Natural killer cell treated with Interleukin-12 subunit alpha and Interleukin-12 subunit beta and Interleukin-15 and Interleukin-18, amount 100 ng/mL, for 72 hours (primary cell): ENCODE data around the gene HNRNPC. TPM values are rescaled to one million over a fixed set of nuclear protein-coding genes. Genes with fewer than 3 reads are reported as not detected.
A peak's percentile ranks its signal among the peaks of the same experiment; 100 is the strongest.
"Not testable (repeated sequence)": the region's sequence is repeated elsewhere in the genome, so short reads cannot be mapped to it uniquely, and the experiment has no call there.

Experiments
- ATAC-seq, 2 donors: fragments of 150-1000 bp; cut with Tn5 transposase in 1 of 2; sonication (Bioruptor Pico), chemical (Tn5 transposase) in 1 of 2; 2 replicates each; pipeline ENCODE4 v1.10.0; 2021
- DNase-seq: peaks from one replicate; pipeline ENCODE4 v3.0.0; 2022; ENCODE audit warnings: low spot score
- H3K27ac Mint-ChIP-seq, 2 donors: 1 replicate in 1 of 2; 2 replicates in 1 of 2; pipeline ENCODE4 v1.8.0; 2022; ENCODE audit warnings: mixed read lengths in 2 of 2, mild to moderate bottlenecking in 1 of 2, moderate library complexity in 1 of 2
- H3K27me3 Mint-ChIP-seq, 2 donors: 1 replicate in 1 of 2; 2 replicates in 1 of 2; pipeline ENCODE4 v1.8.0; 2022; ENCODE audit warnings: mixed read lengths in 2 of 2
- H3K36me3 Mint-ChIP-seq: one replicate; pipeline ENCODE4 v1.8.0; 2022; ENCODE audit warnings: mixed read lengths
- H3K4me1 Mint-ChIP-seq, 2 donors: 1 replicate in 1 of 2; 2 replicates in 1 of 2; pipeline ENCODE4 v1.8.0; 2022; ENCODE audit warnings: low read depth in 2 of 2, mixed read lengths in 2 of 2, mild to moderate bottlenecking in 1 of 2
- H3K4me3 Mint-ChIP-seq: one replicate; pipeline ENCODE4 v1.8.0; 2022; ENCODE audit warnings: mixed read lengths
- H3K9me3 Mint-ChIP-seq: 2 replicates; pipeline ENCODE4 v1.8.0; 2022; ENCODE audit warnings: mixed read lengths
- total RNA-seq, 2 donors: library from RNA; stranded (reverse); gene quantifications; one replicate each; pipeline ENCODE4 v1.2.3, GENCODE V29; 2022

The HNRNPC gene
- total RNA-seq, 2 donors from 2014 or later: 834 to 917 TPM

- no peak overlapping the region for H3K4me3 Mint-ChIP-seq
- DNase-seq: no peak
- no peaks in the 10 kb centered on the region for H3K4me1 Mint-ChIP-seq
- no peaks in the 10 kb centered on the region for H3K36me3 Mint-ChIP-seq
- no peaks in the 10 kb centered on the region for H3K9me3 Mint-ChIP-seq
- peaks cover 7% of the 10 kb centered on the region in 2 donors for H3K27me3 Mint-ChIP-seq
- no peak overlapping the region for H3K27ac Mint-ChIP-seq
- ATAC-seq: no peak
These were observed 29.1 kb upstream of the HNRNPC start for GRCh38 chr14:21298358-21298757.

DNA sequence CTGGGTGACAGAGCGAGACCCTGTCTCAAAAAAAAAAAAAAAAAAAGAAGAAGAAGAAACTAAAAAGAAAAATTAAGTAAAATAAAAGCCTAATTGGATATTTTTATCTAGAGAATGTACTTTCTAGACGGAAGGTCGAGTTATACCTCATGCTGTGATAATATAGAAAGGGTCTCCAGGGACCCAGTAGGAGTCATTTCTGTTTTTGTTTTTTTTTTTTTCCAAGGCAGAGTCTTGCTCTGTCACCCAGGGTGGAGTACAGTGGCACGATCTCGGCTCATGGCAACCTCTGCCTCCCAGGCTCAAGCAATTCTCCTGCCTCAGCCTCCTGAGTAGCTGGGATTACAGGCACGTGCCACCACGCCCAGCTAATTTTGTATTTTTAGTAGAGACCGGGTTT lies 24.8 kb upstream of the HNRNPC start:
- not testable (repeated sequence) for ATAC-seq, H3K4me1 Mint-ChIP-seq, H3K4me3 Mint-ChIP-seq, H3K9me3 Mint-ChIP-seq, H3K36me3 Mint-ChIP-seq, H3K27me3 Mint-ChIP-seq, DNase-seq, H3K27ac Mint-ChIP-seq

GRCh38 chr14:21287168-21287567 lies 17.9 kb upstream of the HNRNPC start:
- H3K27ac Mint-ChIP-seq: peak overlapping the region in 1 of 2 donors; percentile 4
- H3K4me1 Mint-ChIP-seq: peaks cover 0 to 7% of the 10 kb centered on the region in 2 donors
- DNase-seq (no peak), ATAC-seq (no peak)
- H3K4me3 Mint-ChIP-seq: no peak overlapping the region
- H3K36me3 Mint-ChIP-seq: no peaks in the 10 kb centered on the region
- no peaks in the 10 kb centered on the region for H3K9me3 Mint-ChIP-seq
- peaks cover 0 to 9% of the 10 kb centered on the region in 2 donors for H3K27me3 Mint-ChIP-seq

- not testable (repeated sequence) for H3K4me3 Mint-ChIP-seq, DNase-seq
These were observed 17.3 kb upstream of the HNRNPC start for GRCh38 chr14:21286516-21286915.

GRCh38 chr14:21281917-21282316 lies 12.7 kb upstream of the HNRNPC start:
- not testable (repeated sequence) for H3K9me3 Mint-ChIP-seq, DNase-seq, H3K4me1 Mint-ChIP-seq, H3K4me3 Mint-ChIP-seq, H3K27me3 Mint-ChIP-seq, ATAC-seq, H3K36me3 Mint-ChIP-seq, H3K27ac Mint-ChIP-seq

More at GRCh38 chr14:21286516-21286915, 17.3 kb upstream of the HNRNPC start:
- not testable (repeated sequence) for H3K9me3 Mint-ChIP-seq, H3K4me1 Mint-ChIP-seq, ATAC-seq, H3K27me3 Mint-ChIP-seq, H3K36me3 Mint-ChIP-seq
- H3K27ac Mint-ChIP-seq: peak overlapping the region in 1 of 2 donors; percentile 4

DNA sequence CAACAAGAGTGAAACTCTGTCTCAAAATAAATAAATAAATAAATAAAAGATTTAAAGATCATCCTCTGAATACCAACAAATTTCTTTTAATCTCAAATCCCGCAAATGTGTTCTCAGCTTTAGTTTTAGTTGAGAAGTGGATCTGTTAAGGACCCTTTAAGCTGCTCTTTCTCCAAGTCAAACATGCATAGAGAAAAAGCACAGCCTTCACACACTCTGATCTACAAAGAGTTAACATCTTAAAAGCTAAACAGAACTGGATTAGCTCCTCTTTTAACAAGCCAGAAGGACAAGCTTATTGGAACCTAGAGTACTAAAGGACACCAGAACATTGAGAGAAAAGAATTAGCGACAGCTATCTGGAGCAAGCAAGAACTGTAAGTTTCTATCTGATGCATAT lies 10.5 kb upstream of the HNRNPC start, which contains the start of gene RPGRIP1:
Gene RPGRIP1 (plus strand): TSS at position 301 of the 400 bp plus-strand sequence. CDS start 7,894 bp downstream, outside the sequence.
- DNase-seq: no peak
- ATAC-seq: no peak
- Mint-ChIP-seq H3K4me3 (no peak within 1 kb of the TSS), H3K9me3 (no peaks in the 10 kb centered on the region), H3K4me1 (peaks cover 0 to 3% of the 10 kb centered on the region in 2 donors), H3K27ac (no peak within 1 kb of the TSS), H3K36me3 (no peaks in the 10 kb centered on the region), H3K27me3 (peaks cover 0 to 1% of the 10 kb centered on the region in 2 donors)

DNA sequence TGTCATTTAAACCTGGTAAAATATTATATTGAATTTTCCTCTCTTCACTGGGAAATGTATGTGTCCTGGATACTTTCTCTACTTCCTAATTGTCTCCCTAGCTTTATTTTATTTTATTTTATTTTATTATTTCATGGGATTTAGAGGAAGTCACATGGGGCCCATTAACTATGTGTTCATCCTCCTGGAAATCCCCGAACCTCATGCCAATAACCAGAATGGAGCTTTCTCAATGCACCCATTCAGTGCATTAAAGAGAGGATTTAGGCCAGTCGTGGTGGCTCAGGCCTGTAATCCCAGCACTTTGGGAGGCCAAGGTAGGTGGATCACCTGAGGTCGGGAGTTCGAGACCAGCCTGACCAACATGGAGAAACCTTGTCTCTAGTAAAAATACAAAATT lies 9.4 kb upstream of the HNRNPC start:
- Mint-ChIP-seq H3K27ac (no peak overlapping the region), H3K36me3 (no peaks in the 10 kb centered on the region), H3K4me3 (no peak overlapping the region), H3K27me3 (no peaks in the 10 kb centered on the region), H3K4me1 (peaks cover 0 to 3% of the 10 kb centered on the region in 2 donors), H3K9me3 (no peaks in the 10 kb centered on the region)
- ATAC-seq (no peak), DNase-seq (no peak)

DNA sequence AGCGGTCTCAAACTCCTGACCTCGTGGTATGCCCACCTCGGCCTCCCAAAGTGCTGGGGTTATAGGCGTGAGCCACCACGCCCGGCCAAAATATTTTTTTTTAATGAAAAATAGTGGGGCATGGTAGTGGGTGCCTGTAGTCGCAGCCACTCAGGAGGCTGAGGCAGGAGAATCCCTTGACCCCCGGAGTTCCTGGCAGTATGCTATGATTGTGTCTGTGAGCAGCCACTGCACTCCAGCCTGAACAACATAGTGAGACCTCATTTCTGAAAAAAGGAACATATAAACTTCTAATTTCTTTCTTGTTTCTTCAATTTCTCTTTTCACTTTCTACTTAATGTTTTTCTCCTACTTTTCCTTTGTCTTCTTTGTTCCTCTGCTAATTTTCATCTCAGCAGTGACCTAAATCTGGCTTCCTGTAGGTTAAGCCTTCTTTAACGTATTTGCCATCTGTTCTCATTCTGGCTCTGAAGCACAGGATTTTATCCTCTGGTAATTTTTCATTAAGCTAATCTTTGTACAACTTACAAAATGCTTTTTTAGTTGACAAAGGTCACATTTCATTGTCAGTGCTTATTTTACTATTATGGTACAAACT lies 6.1 kb upstream of the HNRNPC start:
- H3K27me3 Mint-ChIP-seq: no peaks in the 10 kb centered on the region
- ATAC-seq: no peak
- H3K9me3 Mint-ChIP-seq: no peaks in the 10 kb centered on the region
- no peak for DNase-seq
- no peaks in the 10 kb centered on the region for H3K36me3 Mint-ChIP-seq
- H3K4me3 Mint-ChIP-seq: no peak overlapping the region
- no peak overlapping the region for H3K27ac Mint-ChIP-seq
- peaks cover 0 to 3% of the 10 kb centered on the region in 2 donors for H3K4me1 Mint-ChIP-seq

- not testable (repeated sequence) for H3K27ac Mint-ChIP-seq, DNase-seq, H3K9me3 Mint-ChIP-seq
These were observed 3.4 kb upstream of the HNRNPC start for GRCh38 chr14:21272661-21273060.

DNA sequence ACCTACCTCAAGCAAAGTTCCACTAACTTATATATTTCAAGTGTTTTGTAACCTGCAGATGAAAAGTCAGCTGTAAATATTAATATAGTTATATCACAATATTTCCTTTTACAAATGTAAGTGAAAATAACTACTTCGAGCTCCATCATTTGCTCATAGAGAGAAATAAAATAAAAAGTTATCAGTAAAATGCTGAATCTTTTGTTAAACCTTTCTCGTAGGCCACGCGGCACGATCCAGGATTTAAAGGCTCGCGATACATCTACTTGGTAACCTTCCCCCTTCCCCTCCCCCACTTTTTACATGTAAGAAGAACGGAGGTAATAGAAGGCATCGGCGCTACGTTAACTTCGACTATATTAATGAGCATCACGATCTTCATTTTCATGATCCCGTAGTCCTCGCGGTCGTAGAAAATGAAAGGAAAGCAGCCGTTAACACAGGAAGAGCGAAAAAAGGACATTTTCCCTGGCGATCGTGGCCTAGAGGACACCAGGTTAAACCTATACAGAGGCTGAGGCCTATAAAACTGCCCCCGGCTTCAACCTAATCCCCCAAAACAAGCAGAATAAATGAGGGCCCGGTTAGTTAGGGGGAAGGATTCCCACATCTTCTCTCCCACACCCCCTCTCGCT lies 508 bp downstream of the HNRNPC start:
- ATAC-seq (no peak), DNase-seq (no peak)
- peak overlapping the region; percentile 93 for H3K4me3 Mint-ChIP-seq
- no peaks in the 10 kb centered on the region for H3K27me3 Mint-ChIP-seq
- H3K36me3 Mint-ChIP-seq: peaks cover 52% of the 10 kb centered on the region
- H3K27ac Mint-ChIP-seq: peak overlapping the region; percentile 97 to 100
- peaks cover 35 to 46% of the 10 kb centered on the region in 2 donors for H3K4me1 Mint-ChIP-seq
- H3K9me3 Mint-ChIP-seq: no peaks in the 10 kb centered on the region

More at GRCh38 chr14:21272661-21273060, 3.4 kb upstream of the HNRNPC start:
- Mint-ChIP-seq H3K36me3 (peaks cover 19% of the 10 kb centered on the region), H3K4me1 (peaks cover 11 to 14% of the 10 kb centered on the region in 2 donors)
- not testable (repeated sequence) for ATAC-seq, H3K27me3 Mint-ChIP-seq, H3K4me3 Mint-ChIP-seq

DNA sequence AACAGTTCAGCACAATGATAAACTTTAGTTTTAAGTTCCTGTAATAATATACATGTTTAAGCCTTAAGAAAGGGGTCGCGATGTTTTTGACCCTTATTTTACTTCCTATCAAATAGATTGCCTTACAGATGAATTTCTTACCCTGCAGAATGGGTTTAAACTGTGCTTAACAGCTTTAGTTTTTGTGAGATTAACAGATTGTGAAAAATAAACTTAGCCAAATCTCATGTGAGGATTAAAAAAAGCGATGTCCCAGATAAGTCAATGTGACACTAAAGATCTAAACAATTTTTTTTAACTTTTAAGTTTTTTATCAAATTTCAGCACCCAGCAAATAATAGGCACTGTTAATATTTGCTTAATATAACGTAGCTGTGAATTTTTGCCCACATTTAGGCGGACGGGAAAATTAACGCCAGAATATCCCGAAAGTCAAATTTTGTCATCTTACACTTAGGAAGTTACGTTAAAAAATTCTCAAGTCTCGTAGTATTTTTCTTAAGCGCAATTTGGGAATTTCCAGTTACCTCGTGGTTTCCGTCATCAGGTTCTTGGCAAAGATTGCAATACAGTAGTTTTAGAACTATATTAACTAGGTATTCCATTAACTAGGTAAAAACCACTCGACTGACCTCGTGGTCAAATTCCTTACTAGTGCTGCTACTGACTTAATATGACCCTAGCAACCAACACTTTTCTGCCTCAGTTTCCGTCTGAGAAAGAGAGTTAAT lies 1.2 kb downstream of the HNRNPC start:
- Mint-ChIP-seq H3K4me1 (peaks cover 40 to 52% of the 10 kb centered on the region in 2 donors), H3K27ac (peak overlapping the region; percentile 97 to 100), H3K4me3 (peak overlapping the region; percentile 93), H3K27me3 (no peaks in the 10 kb centered on the region), H3K9me3 (no peaks in the 10 kb centered on the region), H3K36me3 (peaks cover 52% of the 10 kb centered on the region)
- DNase-seq (peak; percentile 70), ATAC-seq (no peak)

DNA sequence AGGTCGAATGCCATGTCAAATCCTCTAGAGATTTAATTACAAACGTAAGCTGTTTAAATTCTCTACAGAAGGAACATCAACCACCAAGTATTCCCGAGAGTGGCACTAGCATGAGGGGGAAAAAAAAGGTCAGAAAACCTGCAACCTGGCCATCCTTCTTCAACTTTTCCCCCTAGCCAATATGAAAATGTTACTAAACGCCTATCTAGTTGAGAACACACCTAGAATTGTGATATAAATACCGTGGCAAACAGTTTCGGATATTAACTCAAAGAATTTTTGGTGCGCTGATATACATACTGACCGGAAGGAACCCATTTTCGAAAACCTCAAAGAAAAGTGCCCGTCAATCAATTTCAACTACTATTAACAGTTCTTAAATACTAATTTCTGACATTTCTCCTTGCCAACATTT lies 1.8 kb downstream of the HNRNPC start:
- no peak for DNase-seq

GRCh38 chr14:21264025-21264801 lies 5.0 kb downstream of the HNRNPC start:
- H3K4me3 Mint-ChIP-seq: peak overlapping the region; percentile 93
- H3K36me3 Mint-ChIP-seq: peaks cover 72% of the 10 kb centered on the region
- H3K27me3 Mint-ChIP-seq: no peaks in the 10 kb centered on the region
- H3K27ac Mint-ChIP-seq: peak overlapping the region; percentile 97 to 100
- H3K4me1 Mint-ChIP-seq: peaks cover 54 to 72% of the 10 kb centered on the region in 2 donors
- ATAC-seq: peak; percentile 85 to 86
- DNase-seq: no peak
- no peaks in the 10 kb centered on the region for H3K9me3 Mint-ChIP-seq

More for the DNA sequence above, 1.8 kb downstream of the HNRNPC start:
- Mint-ChIP-seq H3K4me3 (peak overlapping the region; percentile 93), H3K36me3 (peaks cover 58% of the 10 kb centered on the region), H3K9me3 (no peaks in the 10 kb centered on the region), H3K27me3 (no peaks in the 10 kb centered on the region), H3K4me1 (peaks cover 46 to 58% of the 10 kb centered on the region in 2 donors), H3K27ac (peak overlapping the region; percentile 97 to 100)
- ATAC-seq: no peak
